Middle frontal gyrus (tissue), 1 donor: ENCODE measurements around the gene HOXC10.

Source experiments
- DNase-seq: peaks from one replicate; pipeline ENCODE4 v3.0.0-alpha.2; 2015; ENCODE audit warnings: low spot score; ENCODE audit errors: extremely low spot score

Gene HOXC10

DNA sequence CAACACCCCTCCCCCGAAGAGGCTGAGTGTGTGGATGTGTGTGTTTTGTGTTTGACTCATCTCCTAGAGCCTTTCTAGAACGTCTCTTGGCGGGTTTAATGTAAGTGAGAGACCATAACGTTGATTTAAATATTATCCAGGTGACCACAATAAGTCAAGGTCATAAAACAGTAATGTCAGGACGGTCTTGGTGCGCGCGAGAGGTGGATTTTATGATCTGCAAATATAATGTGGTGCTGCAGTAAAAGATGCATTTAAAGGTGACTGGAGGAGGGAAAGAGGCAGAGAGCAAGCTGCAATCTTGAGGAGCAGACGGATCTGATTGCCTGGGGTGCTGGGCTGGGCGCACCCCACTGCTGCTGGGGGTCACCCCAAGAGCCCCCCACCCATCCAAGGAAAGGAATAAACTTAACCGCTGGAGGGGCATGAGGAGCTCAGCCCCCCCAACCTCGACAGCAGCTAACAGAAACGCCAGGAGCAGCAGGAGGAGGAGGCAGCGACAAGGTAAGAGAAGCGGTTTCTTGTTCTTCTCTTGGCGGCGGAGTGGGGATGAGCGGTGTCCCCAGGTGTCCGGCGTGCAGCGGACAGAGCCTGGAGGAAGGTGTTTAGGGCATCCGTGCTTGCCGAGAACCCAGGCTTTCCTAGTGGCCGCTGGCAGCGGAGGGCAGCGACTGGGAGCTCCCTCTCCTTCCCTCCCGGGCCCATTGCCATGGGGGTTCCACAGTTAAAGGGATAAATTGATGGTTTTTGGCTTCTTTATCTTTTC is 5.5 kb downstream of the HOXC10 start:
- no peak for DNase-seq

DNA sequence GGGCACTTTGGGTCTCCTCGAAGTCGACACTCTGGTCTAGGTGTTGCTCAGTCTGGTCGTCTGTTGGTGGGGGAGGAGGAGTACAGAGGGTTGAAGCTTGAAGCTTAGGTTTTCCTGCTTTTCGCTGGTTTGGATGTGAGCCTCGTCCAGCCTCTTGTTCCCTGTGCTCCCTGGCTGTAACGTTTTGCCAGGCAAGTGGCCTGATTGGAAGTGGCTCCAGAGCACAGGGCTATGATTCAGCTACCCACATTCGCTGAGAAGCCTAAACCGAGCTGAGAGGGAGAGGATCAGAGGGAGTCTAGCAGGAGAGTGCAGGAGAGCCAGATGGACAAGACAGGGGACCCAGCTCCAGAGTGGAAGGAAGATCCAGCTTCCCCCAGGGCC is 6.1 kb downstream of the HOXC10 start:
- no peak for DNase-seq

DNA sequence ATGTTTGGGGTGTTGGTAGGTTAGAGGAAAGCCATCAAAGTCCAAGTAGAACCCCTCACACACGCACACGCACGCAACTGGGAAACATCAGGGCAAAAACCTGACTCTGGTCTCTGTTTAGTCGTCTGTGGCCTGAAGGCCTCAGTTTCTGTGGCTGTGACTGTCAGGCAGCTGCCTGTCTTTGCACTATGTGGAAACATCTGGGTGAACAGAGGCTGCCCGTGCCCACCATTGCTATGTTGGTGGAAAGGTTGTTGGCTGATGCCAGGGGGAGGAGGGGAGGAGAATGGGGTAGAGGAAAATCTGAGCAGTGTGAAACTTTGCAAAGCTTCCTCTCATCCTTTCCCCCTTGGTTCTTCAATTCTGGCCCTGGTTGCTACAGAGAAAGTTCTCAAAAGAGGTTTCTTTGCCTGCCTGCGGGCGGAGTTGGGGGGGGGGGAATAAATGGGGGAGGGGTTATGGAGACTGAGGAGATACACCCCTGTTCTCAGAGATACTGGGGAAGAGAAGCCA is 7.5 kb downstream of the HOXC10 start:
- no peak for DNase-seq

DNA sequence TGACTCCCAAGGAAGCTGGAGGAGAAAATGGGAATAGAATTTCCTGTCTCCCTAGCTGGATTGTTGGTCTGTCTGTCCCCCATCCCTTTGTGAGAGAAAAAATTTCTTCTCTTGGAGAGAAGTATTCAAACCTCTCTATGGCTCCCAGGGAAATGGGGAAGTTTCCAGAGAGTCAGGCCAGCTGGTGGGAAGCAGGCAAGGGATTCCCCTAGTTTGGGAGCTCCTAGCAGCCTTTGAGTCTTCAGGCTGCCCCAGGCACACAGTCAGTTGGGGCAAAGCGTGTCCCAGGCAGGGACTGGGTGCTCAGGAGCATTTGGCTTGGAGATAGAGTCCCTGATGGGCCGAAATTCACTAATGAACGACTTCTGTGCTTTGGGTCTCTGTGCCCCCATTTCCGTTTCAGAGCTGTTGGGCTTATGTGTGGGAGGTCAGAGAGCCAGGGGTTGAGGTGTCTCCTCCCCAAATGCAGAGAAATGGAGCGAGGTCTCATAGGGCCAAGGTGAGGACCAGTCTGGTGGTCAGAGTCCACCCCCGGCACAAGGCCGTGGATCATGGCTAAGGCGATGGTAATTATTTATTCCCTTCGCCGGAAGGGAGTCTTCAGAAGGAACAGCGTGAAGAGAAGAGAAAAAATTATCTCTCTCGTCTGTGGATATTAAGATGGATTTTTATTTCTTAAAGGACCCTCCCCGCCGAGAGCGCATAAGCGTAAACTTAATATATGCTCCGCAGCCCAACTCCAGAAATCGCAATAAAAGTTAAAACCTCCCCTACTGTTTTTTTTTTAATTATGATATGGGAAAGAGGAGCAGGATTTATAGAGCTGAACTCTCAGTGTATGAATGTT is 8.4 kb downstream of the HOXC10 start:
- no peak for DNase-seq

DNA sequence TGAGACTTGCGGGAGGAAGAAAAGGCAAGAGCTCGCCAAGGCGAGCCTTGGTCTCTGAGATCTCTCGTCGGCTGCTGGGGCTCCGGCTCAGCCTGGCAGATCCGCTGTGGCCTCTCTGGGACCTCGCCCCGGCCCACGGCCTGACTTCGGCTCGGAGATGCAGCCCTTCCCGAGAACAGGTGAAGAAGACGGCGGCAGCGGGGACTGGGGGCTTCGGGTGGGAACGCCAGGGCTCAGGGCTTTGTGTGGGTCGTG is 9.0 kb downstream of the HOXC10 start:
- DNase-seq: no peak

- no peak for DNase-seq
Observed at GRCh38 chr12:53994264-53995001, 9.5 kb downstream of the HOXC10 start.

DNA sequence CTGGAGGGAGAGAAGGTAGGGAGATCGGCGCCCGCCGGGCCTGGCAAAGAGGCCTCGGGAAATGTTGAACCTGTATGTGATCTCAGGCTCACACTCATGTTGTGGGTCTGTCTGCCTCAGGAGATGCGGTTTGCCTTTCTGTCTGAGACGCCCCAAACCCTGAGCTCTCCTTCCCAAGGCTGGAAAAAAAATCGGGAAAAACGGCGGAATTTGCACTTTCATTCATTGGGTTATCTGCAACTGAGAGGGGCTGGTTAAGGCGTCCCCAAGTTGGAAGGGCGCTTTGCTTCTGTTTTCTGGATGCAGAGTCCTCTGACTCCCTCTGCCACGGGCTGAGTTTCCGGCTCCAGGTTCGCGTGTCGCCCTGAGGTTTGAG is 10.0 kb downstream of the HOXC10 start:
- no peak for DNase-seq

- no peak for DNase-seq
Observed at GRCh38 chr12:53995378-53996239, 10.7 kb downstream of the HOXC10 start.

DNA sequence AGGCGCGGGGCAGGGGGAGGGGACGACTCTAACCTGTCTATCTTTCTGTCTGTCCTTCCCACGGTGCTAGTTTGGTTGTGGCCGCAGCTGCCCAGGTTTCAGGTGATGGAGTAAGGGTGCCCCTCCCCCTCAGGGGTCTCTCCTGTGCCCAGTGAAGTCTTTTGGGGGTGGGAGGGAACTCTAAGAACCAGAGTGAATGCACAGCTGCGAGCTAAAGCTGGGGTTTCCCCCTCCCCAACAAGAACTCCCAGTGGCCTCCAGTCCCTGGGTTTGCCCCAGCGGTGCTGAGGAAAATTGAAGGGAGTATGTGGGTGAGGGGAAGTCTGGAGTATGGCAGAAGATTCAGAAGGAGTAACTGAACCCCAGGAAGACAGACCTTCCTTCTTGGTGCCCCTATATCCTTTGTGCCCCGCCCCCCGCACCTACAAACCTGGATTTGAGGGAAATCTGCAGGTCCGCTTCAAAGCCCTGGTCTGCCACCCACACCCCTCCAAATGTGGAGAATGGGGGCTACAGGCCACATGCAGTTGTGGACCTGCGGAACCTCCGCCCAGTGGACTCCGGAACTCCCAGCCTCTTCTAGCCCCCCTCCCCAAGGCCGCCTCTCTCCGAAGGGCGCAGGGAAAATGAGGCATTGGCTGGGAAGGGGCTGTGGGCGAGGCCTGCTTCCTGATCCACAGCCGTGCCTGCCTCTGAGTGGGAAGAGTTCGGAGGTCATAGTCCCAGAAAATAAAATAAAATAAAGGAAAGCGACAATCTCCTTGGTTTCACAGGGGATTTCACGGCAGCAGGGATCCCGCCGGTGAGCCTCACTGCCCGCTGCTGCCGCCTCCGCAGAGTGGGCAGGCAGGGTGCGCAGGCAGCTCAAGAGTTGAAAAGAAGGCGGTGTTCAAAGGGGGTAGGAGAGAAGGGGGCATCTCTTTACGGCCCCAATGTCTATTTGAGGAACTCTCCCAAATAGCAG is 11.6 kb downstream of the HOXC10 start:
- DNase-seq: no peak

DNA sequence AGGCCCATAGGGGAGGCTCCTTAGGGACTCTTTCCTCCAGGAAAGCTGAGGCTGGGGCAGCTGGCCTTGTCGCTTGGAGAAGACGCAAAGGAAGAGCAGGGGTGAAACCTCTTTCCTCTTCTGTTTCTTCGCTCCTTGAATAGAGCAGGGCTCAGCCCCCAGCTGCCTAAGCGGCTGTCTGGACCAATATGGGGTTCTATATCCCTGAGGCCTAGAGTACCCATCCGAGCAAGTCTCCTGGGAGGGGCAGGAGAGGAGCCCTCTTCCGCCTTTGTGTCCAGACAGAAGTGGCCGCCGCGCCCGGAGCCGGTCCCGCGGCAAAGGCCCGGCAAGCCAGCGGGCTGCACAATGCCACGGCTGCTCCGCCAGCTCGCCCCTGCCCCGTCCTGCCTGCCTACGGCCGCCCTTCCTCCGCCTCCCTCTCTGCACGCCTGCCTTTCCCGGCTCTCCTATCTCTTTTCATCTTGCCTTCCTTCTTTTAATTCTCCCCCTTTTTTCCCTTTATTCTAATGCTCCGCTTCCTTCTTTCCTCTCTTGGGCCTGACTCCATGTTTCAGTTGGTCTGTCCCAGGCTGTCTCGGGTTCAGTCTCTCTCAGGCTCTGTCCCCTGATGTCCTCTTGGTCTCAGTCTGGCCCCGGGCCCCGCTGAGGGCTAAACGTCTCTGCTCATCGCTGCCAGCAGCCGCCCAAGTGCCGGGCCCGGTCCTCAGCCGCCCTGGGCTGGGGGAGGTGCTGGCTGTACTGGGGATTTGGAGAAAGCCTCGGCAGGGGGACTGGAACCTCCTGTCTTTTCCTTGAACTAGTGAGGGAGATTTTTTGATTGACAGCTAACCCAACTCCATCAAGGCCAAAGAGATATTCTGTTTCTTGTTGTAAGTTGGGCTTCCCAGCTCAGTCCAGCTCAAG is 12.5 kb downstream of the HOXC10 start:
- DNase-seq: no peak

- DNase-seq: no peak
Observed at GRCh38 chr12:53998110-53998899, 13.4 kb downstream of the HOXC10 start.

GRCh38 chr12:53998900-53999236 is 13.9 kb downstream of the HOXC10 start:
- DNase-seq: no peak

DNA sequence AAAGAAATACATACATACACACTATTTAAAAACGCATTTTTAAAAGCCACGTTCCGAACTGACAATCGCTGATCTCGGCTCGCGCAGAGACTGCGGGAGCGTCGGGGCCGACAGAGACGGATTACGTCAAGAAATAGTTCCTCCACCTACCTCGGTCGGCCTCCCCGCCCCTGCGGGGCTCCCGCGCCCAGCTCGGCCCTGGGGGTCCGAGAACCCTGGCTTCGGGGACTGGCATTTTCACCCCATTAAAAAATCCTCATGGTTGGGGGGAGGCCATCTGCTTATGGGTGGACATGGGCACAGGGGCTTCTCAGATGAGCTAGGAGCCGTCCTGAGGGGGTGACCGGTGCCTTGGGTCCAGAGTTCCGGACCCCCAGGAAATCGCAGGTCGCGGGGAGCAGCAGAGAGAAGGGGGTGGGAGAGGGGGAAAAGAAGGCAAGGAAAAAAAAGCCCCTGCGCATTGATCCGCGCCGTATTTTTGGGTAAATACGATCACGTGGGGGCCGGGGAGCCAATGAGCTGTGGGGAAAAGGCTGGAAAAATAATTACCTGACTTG is 14.7 kb downstream of the HOXC10 start:
- DNase-seq: no peak

GRCh38 chr12:54000116-54001114 is 15.5 kb downstream of the HOXC10 start, which contains the start of gene HOXC9:
TSS of gene HOXC9 (plus strand) at chr12:54000161. CDS start at chr12:54000189, 28 bp downstream.
- no peak for DNase-seq

DNA sequence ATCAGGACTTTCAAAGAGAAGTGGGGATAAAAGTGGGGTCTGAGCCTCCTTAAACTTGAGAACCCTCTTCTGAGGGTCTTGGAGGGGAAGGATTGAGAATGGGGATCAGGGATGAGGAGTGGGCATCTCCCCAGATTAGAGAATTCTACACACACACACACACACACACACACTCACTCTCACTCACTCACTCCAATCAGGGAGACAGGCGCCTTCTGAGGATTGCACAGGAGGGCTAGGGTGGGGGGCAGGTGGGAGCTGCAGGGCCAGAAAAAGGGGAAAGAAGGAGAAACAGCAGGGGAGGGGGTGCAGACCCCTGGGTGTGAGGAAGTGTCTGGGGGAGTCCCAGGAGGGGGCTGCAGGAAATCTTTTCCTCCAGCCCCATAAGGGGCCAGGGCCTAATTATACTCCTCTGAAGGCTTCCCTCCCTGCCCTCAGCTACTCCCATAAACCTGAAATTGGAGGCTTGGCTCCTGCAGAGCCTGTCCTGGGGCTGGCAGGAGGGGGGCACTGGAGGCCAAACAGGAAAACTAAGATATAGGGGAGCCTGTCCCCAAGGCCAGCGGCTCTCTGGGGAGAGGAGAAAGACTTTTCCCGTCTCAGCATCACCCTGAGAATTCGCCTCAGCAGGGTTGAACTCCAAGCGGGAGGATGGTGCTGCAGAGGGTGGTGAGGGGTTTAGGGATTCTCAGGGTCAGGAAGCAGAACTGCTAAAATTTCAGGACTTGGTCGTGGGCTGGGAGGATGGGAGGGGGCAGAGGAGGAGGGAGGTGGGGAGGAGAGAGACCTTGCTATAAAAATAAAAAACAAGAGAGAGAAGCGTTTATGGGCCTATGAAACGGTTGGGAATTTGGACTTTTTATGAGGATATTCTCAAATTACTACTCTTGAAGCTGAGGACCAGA is 16.6 kb downstream of the HOXC10 start:
- DNase-seq: no peak
